Right atrium auricular region (tissue), 2 donors: ENCODE measurements around the gene KCNK15. TPM values are rescaled to one million over a fixed set of nuclear protein-coding genes. Genes with fewer than 3 reads are reported as not detected.

ENCODE experiments used
- DNase-seq: peaks from one replicate; pipeline ENCODE4 v3.0.0-alpha.2; 2019; ENCODE audit warnings: low spot score
- H3K27ac ChIP-seq, 2 donors: fragments of 200-600 bp; sonication (generic); 1 replicate in 1 of 2; 2 replicates in 1 of 2; pipeline ENCODE4 v1.5.1; 2016 to 2019
- H3K27me3 ChIP-seq, 2 donors: fragments of 200-600 bp; sonication (generic); one replicate each; pipeline versions ENCODE4 v1.5.1 to v1.6.0; 2017 to 2019
- H3K36me3 ChIP-seq: fragments of 200-600 bp; sonication (generic); one replicate; pipeline ENCODE4 v1.5.1; 2016
- H3K4me1 ChIP-seq, 2 donors: fragments of 200-600 bp; sonication (generic); one replicate each; pipeline versions ENCODE4 v1.5.1 to v1.6.0; 2017 to 2019
- H3K4me3 ChIP-seq, 2 donors: fragments of 200-600 bp; sonication (generic); 1 replicate in 1 of 2; 2 replicates in 1 of 2; pipeline ENCODE4 v1.5.1; 2017 to 2019; ENCODE audit warnings: mild to moderate bottlenecking in 1 of 2, moderate library complexity in 1 of 2
- H3K9me3 ChIP-seq, 2 donors: fragments of 200-600 bp; sonication (generic); one replicate each; pipeline ENCODE4 v1.5.1; 2019
- CTCF ChIP-seq, 2 donors: fragments of 200-600 bp; sonication (generic); IDR thresholded peaks; one replicate each; pipeline ENCODE4 v1.5.1; 2019; ENCODE audit warnings: antibody characterized with exemption in 2 of 2
- total RNA-seq, 2 donors: library from RNA; depleted of rRNA; stranded (reverse); fragments of >200 nt; gene quantifications; one replicate each; pipeline ENCODE4 v1.1.0, GENCODE V29; 2016

Gene KCNK15
- total RNA-seq, 2 donors from 2014 or later: 1.4 to 3.7 TPM

- H3K4me1 ChIP-seq: no peaks in the 10 kb centered on the region
- no peak for TF ChIP-seq CTCF (IDR thresholded peaks at IDR 0.05)
- no peak for DNase-seq
- no peaks in the 10 kb centered on the region for H3K9me3 ChIP-seq
- H3K27ac ChIP-seq: no peak overlapping the region
- H3K36me3 ChIP-seq: no peaks in the 10 kb centered on the region
- H3K4me3 ChIP-seq: no peak overlapping the region
- H3K27me3 ChIP-seq: no peaks in the 10 kb centered on the region
Observed at GRCh38 chr20:44795836-44796235, 50.2 kb downstream of the KCNK15 start.

- no peaks in the 10 kb centered on the region for H3K9me3 ChIP-seq
- no peak for TF ChIP-seq CTCF (IDR thresholded peaks at IDR 0.05)
- no peak overlapping the region for H3K27ac ChIP-seq
- H3K27me3 ChIP-seq: no peaks in the 10 kb centered on the region
- H3K4me3 ChIP-seq: no peak overlapping the region
- peaks cover 0 to 2% of the 10 kb centered on the region in 2 donors for H3K4me1 ChIP-seq
- DNase-seq: no peak
- H3K36me3 ChIP-seq: no peaks in the 10 kb centered on the region
Observed at GRCh38 chr20:44796311-44796710, 50.6 kb downstream of the KCNK15 start.

- no peak overlapping the region for H3K27ac ChIP-seq
- no peak for DNase-seq
- H3K4me3 ChIP-seq: no peak overlapping the region
- H3K4me1 ChIP-seq: peaks cover 0 to 7% of the 10 kb centered on the region in 2 donors
- no peaks in the 10 kb centered on the region for H3K9me3 ChIP-seq
- TF ChIP-seq CTCF (IDR thresholded peaks at IDR 0.05): no peak
- no peaks in the 10 kb centered on the region for H3K27me3 ChIP-seq
- H3K36me3 ChIP-seq: no peaks in the 10 kb centered on the region
Observed at GRCh38 chr20:44796758-44797457, 51.2 kb downstream of the KCNK15 start.

GRCh38 chr20:44799691-44800090 is 54.0 kb downstream of the KCNK15 start:
- TF ChIP-seq CTCF (IDR thresholded peaks at IDR 0.05): no peak
- Histone ChIP-seq H3K27ac (no peak overlapping the region), H3K9me3 (no peaks in the 10 kb centered on the region)

GRCh38 chr20:44800391-44801046 is 54.9 kb downstream of the KCNK15 start:
- no peak overlapping the region for H3K4me3 ChIP-seq
- no peak for TF ChIP-seq CTCF (IDR thresholded peaks at IDR 0.05)
- peaks cover 0 to 7% of the 10 kb centered on the region in 2 donors for H3K4me1 ChIP-seq
- H3K27ac ChIP-seq: no peak overlapping the region
- no peaks in the 10 kb centered on the region for H3K9me3 ChIP-seq
- H3K27me3 ChIP-seq: peaks cover 0 to under 1% of the 10 kb centered on the region in 2 donors
- no peaks in the 10 kb centered on the region for H3K36me3 ChIP-seq
- no peak for DNase-seq

More at GRCh38 chr20:44799691-44800090, 54.0 kb downstream of the KCNK15 start:
- no peak overlapping the region for H3K4me3 ChIP-seq
- H3K36me3 ChIP-seq: no peaks in the 10 kb centered on the region
- H3K4me1 ChIP-seq: peaks cover 0 to 7% of the 10 kb centered on the region in 2 donors
- no peak for DNase-seq
- H3K27me3 ChIP-seq: no peaks in the 10 kb centered on the region

Other genes starting within 250 kb of the KCNK15 start
- 100 to 1,000 TPM in 1 of 2 donors, 10 to 100 TPM in 1; 85.7 to 112 TPM for gene SERINC3, start 223.8 kb upstream of the KCNK15 start, total RNA-seq
- 100 to 1,000 TPM; 237 to 268 TPM for gene PKIG, start 163.3 kb upstream of the KCNK15 start, total RNA-seq
- gene ADA, start 94.2 kb upstream of the KCNK15 start, total RNA-seq: 10 to 100 TPM in 1 of 2 donors, 1 to 10 TPM in 1; 6.3 to 16.7 TPM
- 100 to 1,000 TPM in 1 of 2 donors, 10 to 100 TPM in 1; 85.1 to 118 TPM for gene CCN5, start 30.5 kb upstream of the KCNK15 start, total RNA-seq
- 1 to 10 TPM in 1 of 2 donors, under 1 TPM in 1; 0.47 to 1.5 TPM for gene RIMS4, start 64.7 kb downstream of the KCNK15 start, total RNA-seq
- gene YWHAB, start 139.8 kb downstream of the KCNK15 start, total RNA-seq: 10 to 100 TPM; 75.9 to 78.5 TPM
- gene PABPC1L, start 164.2 kb downstream of the KCNK15 start, total RNA-seq: 1 to 10 TPM; 1.5 to 2.3 TPM
- 10 to 100 TPM; 10.6 to 17.0 TPM for gene TOMM34, start 214.5 kb downstream of the KCNK15 start, total RNA-seq
- 10 to 100 TPM in 1 of 2 donors, 1 to 10 TPM in 1; 7.3 to 12.6 TPM for gene STK4, start 220.6 kb downstream of the KCNK15 start, total RNA-seq